ENCODE results near the gene PKDREJ. TPM values are rescaled to one million over a fixed set of nuclear protein-coding genes. Genes with fewer than 3 reads are reported as not detected.

PKDREJ gene
- total RNA-seq, 1 donor from 2014 or later: 0.05 TPM

DNA sequence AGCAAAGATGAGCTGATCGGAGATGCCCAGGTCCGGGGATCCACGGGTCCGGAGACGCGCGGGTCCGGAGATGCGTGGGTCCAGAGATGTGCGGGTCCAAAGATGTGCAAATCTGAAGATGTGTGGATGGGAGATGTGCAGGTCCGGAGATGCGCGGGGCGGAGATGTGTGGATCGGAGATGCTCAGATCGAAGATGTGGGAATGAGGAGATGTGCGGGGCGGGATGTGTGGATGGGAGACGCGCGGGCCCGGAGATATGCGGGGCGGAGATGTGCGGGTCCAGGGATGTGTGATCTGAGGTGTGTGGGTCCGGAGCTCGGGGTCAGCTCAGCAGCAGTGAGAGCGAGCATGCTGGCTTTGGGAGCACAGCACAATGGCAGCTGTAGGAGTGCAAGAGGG lies 48.5 kb downstream of the PKDREJ start:
- no peaks in the 10 kb centered on the region for H3K4me1 Mint-ChIP-seq (ENCODE audit: unreplicated experiment)
- peaks cover 4% of the 10 kb centered on the region for H3K9me3 Mint-ChIP-seq
- no peak for DNase-seq (ENCODE audit: extremely low spot score, unreplicated experiment)
- no peak overlapping the region for H3K4me3 Mint-ChIP-seq
- no peaks in the 10 kb centered on the region for H3K27me3 Mint-ChIP-seq
- TF ChIP-seq, protein P1, sequence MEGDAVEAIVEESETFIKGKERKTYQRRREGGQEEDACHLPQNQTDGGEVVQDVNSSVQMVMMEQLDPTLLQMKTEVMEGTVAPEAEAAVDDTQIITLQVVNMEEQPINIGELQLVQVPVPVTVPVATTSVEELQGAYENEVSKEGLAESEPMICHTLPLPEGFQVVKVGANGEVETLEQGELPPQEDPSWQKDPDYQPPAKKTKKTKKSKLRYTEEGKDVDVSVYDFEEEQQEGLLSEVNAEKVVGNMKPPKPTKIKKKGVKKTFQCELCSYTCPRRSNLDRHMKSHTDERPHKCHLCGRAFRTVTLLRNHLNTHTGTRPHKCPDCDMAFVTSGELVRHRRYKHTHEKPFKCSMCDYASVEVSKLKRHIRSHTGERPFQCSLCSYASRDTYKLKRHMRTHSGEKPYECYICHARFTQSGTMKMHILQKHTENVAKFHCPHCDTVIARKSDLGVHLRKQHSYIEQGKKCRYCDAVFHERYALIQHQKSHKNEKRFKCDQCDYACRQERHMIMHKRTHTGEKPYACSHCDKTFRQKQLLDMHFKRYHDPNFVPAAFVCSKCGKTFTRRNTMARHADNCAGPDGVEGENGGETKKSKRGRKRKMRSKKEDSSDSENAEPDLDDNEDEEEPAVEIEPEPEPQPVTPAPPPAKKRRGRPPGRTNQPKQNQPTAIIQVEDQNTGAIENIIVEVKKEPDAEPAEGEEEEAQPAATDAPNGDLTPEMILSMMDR (conservative IDR thresholded peaks at IDR 0.05): no peak
- H3K36me3 Mint-ChIP-seq: peaks cover 32% of the 10 kb centered on the region
- H3K27ac Mint-ChIP-seq: no peak overlapping the region

DNA sequence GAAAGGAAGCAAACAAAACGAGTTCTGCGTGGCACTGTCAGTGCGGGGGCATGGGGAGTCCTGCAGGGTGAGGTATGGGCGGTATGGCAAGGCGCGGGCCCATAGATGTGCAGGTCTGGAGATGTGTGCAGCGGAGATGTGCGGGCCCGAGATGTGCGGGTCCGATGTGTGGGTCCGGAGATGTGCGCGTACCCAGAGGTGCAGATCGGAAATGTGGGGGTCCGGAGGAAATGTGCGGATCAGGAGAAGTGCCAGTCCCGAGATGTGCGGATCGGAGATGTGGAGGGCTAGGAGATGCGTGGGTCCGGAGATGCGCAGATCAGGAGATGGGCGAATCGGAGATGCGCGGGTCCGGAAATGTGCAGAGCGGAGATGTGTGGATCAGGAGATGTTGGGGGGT lies 49.0 kb downstream of the PKDREJ start:
- peaks cover 32% of the 10 kb centered on the region for H3K36me3 Mint-ChIP-seq
- H3K4me3 Mint-ChIP-seq: no peak overlapping the region
- H3K27me3 Mint-ChIP-seq: no peaks in the 10 kb centered on the region
- DNase-seq (ENCODE audit: extremely low spot score, unreplicated experiment): no peak
- H3K27ac Mint-ChIP-seq: no peak overlapping the region
- H3K9me3 Mint-ChIP-seq: peaks cover 6% of the 10 kb centered on the region
- TF ChIP-seq, protein P1 (conservative IDR thresholded peaks at IDR 0.05): no peak
- H3K4me1 Mint-ChIP-seq (ENCODE audit: unreplicated experiment): no peaks in the 10 kb centered on the region

DNA sequence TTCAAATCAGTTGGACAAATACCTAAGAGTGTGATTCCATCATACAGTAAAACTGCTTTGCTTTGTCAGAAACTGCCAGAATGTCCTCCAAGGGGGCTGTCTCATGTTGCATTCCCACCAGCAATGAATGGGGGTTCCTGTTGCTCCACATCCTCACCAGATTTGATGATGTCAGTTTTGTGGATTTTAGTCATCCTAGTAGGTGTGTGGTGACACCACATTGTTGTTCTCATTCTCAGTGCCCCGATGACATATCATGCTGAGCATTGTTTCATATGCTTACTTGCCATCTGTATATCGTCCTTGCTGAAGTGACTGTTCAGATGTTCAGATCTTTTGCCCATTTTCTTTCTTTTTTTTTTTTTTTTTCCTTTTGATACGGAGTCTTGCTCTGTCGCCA lies 50.1 kb downstream of the PKDREJ start:
- no peak overlapping the region for H3K27ac Mint-ChIP-seq
- peaks cover 37% of the 10 kb centered on the region for H3K36me3 Mint-ChIP-seq
- TF ChIP-seq, protein P1 (conservative IDR thresholded peaks at IDR 0.05): no peak
- H3K4me3 Mint-ChIP-seq: no peak overlapping the region
- peaks cover 14% of the 10 kb centered on the region for H3K9me3 Mint-ChIP-seq
- no peak for DNase-seq (ENCODE audit: extremely low spot score, unreplicated experiment)
- no peaks in the 10 kb centered on the region for H3K27me3 Mint-ChIP-seq
- H3K4me1 Mint-ChIP-seq (ENCODE audit: unreplicated experiment): no peaks in the 10 kb centered on the region

DNA sequence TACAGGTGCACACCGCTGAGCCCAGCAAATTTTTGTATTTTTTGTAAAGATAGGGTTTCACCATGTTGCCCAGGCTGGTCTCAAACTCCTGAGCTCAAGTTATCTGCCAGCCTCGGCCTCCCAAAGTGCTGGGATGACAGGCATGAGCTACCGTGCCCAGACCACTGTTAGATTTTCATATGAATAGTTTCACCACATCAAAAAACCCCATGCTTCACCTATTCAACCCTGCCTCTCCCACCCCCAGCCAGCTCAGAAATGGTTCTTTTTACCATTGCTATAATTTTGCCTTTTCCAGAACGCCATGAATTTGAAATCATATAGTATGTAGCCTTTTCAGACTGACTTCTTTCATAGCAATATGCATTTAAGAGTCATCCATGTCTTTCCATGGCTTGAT lies 50.9 kb downstream of the PKDREJ start:
- H3K27ac Mint-ChIP-seq: no peak overlapping the region
- H3K9me3 Mint-ChIP-seq: peaks cover 14% of the 10 kb centered on the region
- H3K4me3 Mint-ChIP-seq: no peak overlapping the region
- H3K4me1 Mint-ChIP-seq (ENCODE audit: unreplicated experiment): no peaks in the 10 kb centered on the region
- H3K36me3 Mint-ChIP-seq: peaks cover 37% of the 10 kb centered on the region
- TF ChIP-seq, protein P1 (conservative IDR thresholded peaks at IDR 0.05): no peak
- H3K27me3 Mint-ChIP-seq: no peaks in the 10 kb centered on the region
- DNase-seq (ENCODE audit: extremely low spot score, unreplicated experiment): no peak

DNA sequence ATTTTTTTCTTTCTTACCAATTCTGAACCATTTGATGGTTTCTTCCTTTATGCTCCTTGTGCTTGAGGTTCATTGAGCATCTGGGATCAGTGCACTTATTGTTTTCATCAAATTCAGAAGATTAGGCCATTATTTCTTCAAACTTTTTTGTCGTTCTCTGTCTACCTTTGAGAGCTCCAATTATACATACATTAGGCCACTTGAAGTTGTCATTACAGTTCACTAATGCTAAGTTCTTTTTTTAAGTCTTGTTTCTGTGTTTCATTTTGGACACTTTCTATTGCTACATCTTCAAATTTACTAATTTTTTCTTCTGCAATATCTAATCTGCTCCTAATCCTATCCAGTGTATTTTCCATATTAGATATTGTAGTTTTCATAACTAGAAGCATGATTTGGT lies 53.9 kb downstream of the PKDREJ start:
- TF ChIP-seq, protein P1 (conservative IDR thresholded peaks at IDR 0.05): no peak
- peaks cover 34% of the 10 kb centered on the region for H3K36me3 Mint-ChIP-seq
- no peak overlapping the region for H3K4me3 Mint-ChIP-seq
- no peaks in the 10 kb centered on the region for H3K27me3 Mint-ChIP-seq
- no peaks in the 10 kb centered on the region for H3K4me1 Mint-ChIP-seq (ENCODE audit: unreplicated experiment)
- peaks cover 14% of the 10 kb centered on the region for H3K9me3 Mint-ChIP-seq
- DNase-seq (ENCODE audit: extremely low spot score, unreplicated experiment): no peak
- H3K27ac Mint-ChIP-seq: no peak overlapping the region

Other genes with a start within 250 kb of the PKDREJ start
- gene PPARA, start 112.8 kb downstream of the PKDREJ start, total RNA-seq (ENCODE audit: low replicate concordance): 22.7 and 22.9 TPM in 2 replicates
- gene CDPF1, start 13.1 kb downstream of the PKDREJ start, total RNA-seq (ENCODE audit: low replicate concordance): 10.8 and 12.9 TPM in 2 replicates
- 22.6 and 36.9 TPM in 2 replicates for gene TTC38, start 4.7 kb upstream of the PKDREJ start, total RNA-seq (ENCODE audit: low replicate concordance)
- gene GTSE1, start 33.5 kb upstream of the PKDREJ start, total RNA-seq (ENCODE audit: low replicate concordance): 12.3 and 39.6 TPM in 2 replicates
- 46.6 and 68.4 TPM in 2 replicates for gene TRMU, start 72.4 kb upstream of the PKDREJ start, total RNA-seq (ENCODE audit: low replicate concordance)